ENCODE data around the gene ANXA1.

The ANXA1 gene

DNA sequence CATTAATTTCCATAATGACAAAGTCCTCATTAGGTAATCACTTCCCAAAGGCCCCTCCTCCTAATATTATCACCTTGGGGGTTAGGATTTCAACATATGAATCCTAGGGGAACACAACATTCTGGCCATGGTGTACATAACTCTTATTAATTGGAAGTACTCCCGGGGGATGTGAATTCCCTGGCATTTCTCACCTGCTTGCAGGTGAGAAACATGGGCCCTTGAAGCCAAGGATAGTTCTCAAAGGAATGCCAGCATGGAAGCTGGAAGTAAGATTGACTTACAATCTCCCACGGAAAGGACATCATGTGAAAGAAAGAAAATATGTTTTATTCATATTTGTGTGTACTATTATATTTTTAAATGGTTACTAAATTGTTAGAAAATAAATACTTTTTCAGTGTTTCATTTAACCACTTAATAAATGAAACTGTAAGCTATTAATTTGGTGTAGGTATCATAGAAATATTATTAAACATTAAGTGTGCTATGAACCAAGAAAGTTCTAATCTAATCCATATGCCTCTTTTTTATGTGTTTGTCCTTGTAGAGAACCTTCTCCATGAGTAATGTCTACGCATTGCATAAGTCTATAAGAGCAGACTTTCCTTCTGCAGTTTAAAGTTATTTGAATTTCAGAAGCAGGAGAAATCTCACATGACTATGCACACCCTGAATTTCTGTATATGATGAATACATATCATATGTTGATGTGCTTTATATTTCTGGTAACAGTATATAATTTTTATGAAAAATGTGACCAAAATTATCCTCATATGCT, 59.4 kb downstream of the ANXA1 start:
- DNase-seq (ENCODE audit: low read depth): no peak

DNA sequence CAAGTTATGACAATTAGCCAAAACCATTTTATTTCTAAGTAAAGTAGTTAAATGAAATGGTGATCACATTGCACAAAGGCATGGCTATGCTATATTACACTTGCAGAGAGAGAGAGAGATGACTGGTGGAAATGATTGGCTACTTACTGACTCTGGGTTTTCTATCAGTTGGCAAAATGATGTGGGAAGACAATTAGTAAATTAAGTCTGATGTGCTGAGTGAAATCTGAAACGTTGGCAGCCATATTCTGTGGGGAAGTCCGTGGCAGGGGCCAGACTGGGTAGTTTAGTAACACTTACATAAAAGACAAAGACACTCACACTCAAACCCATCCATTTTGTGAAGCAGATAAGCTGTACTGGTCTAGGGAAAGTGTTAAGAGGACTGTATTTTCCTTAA, 61.6 kb downstream of the ANXA1 start:
- DNase-seq (ENCODE audit: low read depth): no peak

DNA sequence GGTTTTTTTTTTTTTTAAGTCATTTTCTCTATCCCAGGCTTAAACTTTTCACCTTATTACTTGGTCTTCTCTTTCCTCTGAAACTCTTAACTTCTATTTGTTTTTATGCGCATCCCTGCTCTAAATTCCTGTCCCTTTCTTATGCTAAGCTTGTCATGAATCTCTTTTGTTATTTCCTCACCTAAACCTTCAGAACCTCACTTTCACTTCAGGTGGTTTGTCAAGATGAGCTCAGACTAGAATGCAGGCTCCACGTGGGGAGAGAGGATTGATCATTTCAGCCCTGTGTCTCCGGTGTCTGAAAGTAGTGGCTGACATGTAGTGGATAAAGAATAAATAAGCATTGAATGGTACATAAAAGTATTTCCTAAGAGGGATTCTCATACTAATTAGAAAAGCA, 63.6 kb downstream of the ANXA1 start:
- DNase-seq (ENCODE audit: low read depth): no peak

DNA sequence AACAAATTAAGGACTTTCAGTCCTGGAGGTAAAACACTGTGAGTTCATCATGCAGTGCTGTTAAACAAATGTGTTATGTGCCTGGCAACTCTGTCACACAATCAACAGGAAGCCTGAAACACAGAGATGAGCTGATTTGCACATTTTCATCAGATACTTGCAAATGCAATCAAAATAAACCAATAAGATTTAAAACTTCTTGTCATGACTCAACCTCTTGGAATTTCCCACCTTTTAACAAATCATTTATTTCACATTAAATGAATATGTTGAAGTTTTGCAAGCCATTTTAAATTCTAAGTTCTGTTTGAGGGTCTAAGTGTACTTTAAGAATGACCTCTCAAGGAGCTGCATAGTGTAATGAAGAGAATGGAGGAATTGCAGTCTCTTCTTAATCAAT, 64.4 kb downstream of the ANXA1 start:
- no peak for DNase-seq (ENCODE audit: low read depth)

Measured in CMK (cell line).